ENCODE data around the gene SCMH1.

GRCh38 chr1:41023279-41023990 lies 218.7 kb downstream of the SCMH1 start:
- TF ChIP-seq POLR2A (IDR thresholded peaks at IDR 0.05; ENCODE audit: low read depth, low read length): no peak; the same call in 1 of the 2 replicates
- TF ChIP-seq POLR2AphosphoS5 (IDR thresholded peaks at IDR 0.05; ENCODE audit: low read depth, low read length): no peak; the same call in 1 of the 2 replicates
